DOHH2 (cell line): ENCODE measurements around the gene ALKBH8.

Experiments used
- EZH2phosphoT487 ChIP-seq: fragments of 200-600 bp; sonication (generic); IDR thresholded peaks from 2 replicates; pipeline ENCODE4 v1.6.1; 2017; ENCODE audit warnings: borderline replicate concordance, mild to moderate bottlenecking, antibody characterized with exemption, low read length, moderate library complexity, mixed read lengths
- TF ChIP-seq, protein P1 (sequence below): fragments of 200-600 bp; sonication (generic); IDR thresholded peaks from one replicate; pipeline ENCODE4 v1.5.1; 2014; ENCODE audit warnings: antibody characterized with exemption, mild to moderate bottlenecking, low read depth, low read length; ENCODE audit not compliant: poor library complexity, severe bottlenecking

DNA sequence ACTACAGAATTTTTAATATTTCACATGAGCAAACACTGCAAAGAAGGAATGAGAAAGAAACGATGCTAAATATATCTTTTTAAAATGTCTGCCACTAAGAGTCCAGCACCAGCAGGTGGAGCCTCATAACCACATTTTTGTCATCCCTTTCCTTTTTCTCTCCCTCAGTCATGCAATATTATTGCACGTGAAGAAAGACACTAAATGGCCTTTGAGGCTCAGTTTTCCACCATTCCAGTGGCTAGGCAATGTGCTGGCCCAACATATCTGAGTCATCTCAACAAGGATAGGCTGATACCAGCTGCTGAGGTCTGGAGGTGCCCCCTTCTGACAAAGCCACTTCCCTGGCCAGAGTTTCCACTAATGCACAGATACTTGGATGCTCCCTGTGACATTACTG lies 1.8 kb downstream of the ALKBH8 start:
- TF ChIP-seq, protein P1, sequence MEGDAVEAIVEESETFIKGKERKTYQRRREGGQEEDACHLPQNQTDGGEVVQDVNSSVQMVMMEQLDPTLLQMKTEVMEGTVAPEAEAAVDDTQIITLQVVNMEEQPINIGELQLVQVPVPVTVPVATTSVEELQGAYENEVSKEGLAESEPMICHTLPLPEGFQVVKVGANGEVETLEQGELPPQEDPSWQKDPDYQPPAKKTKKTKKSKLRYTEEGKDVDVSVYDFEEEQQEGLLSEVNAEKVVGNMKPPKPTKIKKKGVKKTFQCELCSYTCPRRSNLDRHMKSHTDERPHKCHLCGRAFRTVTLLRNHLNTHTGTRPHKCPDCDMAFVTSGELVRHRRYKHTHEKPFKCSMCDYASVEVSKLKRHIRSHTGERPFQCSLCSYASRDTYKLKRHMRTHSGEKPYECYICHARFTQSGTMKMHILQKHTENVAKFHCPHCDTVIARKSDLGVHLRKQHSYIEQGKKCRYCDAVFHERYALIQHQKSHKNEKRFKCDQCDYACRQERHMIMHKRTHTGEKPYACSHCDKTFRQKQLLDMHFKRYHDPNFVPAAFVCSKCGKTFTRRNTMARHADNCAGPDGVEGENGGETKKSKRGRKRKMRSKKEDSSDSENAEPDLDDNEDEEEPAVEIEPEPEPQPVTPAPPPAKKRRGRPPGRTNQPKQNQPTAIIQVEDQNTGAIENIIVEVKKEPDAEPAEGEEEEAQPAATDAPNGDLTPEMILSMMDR, result peak; percentile 76
- TF ChIP-seq EZH2phosphoT487, result no peak
